GM10266 (cell line): ENCODE data around the gene SOX13.

ENCODE experiments used
- DNase-seq: peaks from one replicate; pipeline ENCODE4 v3.0.0; 2012; ENCODE audit errors: extremely low spot score
- TF ChIP-seq, protein P1 (sequence below): IDR thresholded peaks from 2 replicates; pipeline ENCODE4 v1.5.1; 2012; ENCODE audit warnings: mild to moderate bottlenecking, low read depth; ENCODE audit not compliant: control insufficient read depth, insufficient read depth; ENCODE audit errors: missing control alignments

The SOX13 gene

DNA sequence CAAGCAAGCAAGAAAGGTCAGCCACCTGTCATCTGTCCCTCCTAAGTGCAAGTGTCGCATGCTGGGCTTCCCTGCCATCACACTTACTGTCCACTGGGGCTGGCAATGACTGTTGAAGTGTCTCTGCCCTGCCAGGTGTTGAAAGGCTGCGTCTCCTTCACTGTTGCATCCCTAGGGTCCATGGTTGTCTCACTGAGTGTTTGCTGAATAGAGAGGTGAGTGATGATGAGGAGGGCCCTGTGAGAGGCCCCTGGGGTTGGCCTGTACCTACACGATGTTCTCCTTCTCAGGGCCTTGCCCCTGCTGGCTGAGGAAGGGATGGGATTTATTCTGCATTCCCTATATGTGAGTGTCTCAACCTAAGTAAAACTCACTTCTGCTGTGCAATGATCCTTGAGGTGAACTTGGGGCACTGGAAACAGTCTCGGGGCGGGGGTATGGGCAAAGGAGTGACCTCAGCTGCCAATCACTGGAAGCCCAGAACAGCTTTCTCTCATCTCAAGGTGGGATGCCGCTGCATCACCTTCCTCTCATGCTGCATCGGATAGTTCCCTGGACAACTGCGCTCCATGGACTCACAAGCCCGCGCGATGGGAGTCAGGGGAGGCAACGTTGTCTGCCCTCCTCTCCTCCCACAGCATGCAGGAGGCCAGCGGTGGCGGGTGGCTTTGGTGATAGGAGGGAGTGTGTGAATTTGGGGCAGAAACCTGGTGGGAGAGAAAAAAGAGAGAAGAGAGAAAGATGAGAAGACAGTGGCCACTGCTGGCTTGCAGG lies 35.8 kb upstream of the SOX13 start:
- no peak for DNase-seq
- TF ChIP-seq, protein P1, sequence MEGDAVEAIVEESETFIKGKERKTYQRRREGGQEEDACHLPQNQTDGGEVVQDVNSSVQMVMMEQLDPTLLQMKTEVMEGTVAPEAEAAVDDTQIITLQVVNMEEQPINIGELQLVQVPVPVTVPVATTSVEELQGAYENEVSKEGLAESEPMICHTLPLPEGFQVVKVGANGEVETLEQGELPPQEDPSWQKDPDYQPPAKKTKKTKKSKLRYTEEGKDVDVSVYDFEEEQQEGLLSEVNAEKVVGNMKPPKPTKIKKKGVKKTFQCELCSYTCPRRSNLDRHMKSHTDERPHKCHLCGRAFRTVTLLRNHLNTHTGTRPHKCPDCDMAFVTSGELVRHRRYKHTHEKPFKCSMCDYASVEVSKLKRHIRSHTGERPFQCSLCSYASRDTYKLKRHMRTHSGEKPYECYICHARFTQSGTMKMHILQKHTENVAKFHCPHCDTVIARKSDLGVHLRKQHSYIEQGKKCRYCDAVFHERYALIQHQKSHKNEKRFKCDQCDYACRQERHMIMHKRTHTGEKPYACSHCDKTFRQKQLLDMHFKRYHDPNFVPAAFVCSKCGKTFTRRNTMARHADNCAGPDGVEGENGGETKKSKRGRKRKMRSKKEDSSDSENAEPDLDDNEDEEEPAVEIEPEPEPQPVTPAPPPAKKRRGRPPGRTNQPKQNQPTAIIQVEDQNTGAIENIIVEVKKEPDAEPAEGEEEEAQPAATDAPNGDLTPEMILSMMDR: no peak

- TF ChIP-seq, protein P1: no peak
- DNase-seq: no peak
Observed at GRCh38 chr1:204041232-204041767, 31.6 kb upstream of the SOX13 start.

GRCh38 chr1:204041803-204042505 lies 31.0 kb upstream of the SOX13 start:
- no peak for DNase-seq
- TF ChIP-seq, protein P1: no peak

DNA sequence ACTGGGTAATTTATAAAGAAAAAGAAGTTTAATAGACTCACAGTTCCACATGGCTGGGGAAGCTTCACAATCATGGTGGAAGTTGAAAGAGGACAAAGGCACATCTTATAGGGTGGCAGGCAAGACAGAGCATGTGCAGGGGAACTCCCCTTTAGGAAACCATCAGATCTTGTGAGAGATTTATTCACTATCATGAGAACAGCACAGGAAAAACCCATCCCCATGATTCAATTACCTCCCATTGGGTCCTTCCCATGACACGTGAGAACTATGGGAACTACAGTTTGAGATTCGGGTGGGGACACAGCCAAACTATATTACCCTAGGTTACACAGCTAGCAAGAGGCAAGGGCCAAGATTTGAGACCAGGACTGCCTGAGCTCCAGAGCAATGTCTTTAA lies 30.4 kb upstream of the SOX13 start:
- DNase-seq: no peak
- TF ChIP-seq, protein P1: no peak

DNA sequence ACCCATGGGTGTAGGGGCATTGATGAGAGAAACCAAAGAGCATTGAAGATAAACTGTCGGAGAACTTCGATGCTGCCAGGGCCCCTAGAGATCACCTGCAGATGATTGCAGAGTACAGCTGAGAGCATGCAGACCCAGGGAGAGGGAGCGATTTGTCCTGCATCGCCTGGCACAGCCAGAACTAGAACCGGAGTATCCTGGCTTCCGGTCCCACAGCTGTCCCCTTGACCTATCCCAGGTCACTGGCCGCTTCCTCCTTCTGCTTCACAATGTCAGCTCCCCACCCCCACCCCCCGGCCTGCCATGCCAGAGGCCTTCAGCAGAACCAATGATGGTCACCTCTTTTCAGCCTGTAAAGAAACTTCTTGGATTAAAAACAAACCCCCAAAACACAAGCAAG lies 29.2 kb upstream of the SOX13 start:
- TF ChIP-seq, protein P1: no peak
- no peak for DNase-seq

DNA sequence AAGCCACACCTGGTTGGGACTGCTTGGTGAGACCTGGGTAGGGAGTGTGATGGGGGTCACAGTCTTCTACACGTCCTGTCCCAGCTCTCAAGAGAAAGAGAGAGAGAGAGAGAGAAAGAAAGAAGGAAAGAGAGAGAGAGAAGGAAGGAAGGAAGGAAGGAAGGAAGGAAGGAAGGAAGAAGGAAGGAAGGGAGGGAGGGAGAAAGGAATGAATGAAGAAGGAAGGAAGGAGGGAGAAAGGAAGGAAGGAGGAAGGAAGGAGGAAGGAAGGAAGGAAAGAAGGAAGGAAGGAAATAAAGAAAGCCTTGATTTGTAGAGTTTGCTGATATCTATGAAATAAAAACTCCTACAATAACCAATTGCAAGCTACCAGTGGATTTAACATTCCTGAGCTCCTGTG lies 28.5 kb upstream of the SOX13 start:
- DNase-seq: no peak
- TF ChIP-seq, protein P1: no peak

- DNase-seq: no peak
- TF ChIP-seq, protein P1: no peak
Observed at GRCh38 chr1:204045430-204045829, 27.5 kb upstream of the SOX13 start.
